Tibial nerve (tissue), 4 donors: Measurements from ENCODE around the gene PRR15L. TPM values are rescaled to one million over a fixed set of nuclear protein-coding genes. Genes with fewer than 3 reads are reported as not detected.
A peak's percentile ranks its signal among the peaks of the same experiment; 100 is the strongest.

Experiments used
- DNase-seq, 2 donors: peaks; one replicate each; pipeline ENCODE4 v3.0.0-alpha.2; 2019; ENCODE audit warnings: low spot score in 2 of 2
- H3K27ac ChIP-seq, 4 donors: fragments of 200-600 bp; sonication (generic) in 3 of 4; one replicate each; pipeline ENCODE4 v1.5.1; 2017 to 2019; ENCODE audit warnings: mild to moderate bottlenecking in 1 of 4
- H3K27me3 ChIP-seq, 2 donors: fragments of 200-600 bp; sonication (generic) in 1 of 2; one replicate each; pipeline versions ENCODE4 v1.5.1 to v1.6.0; 2017 to 2019
- H3K36me3 ChIP-seq, 3 donors: fragments of 200-600 bp; sonication (generic); one replicate each; pipeline ENCODE4 v1.5.1; 2018 to 2019
- H3K4me1 ChIP-seq, 4 donors: fragments of 200-600 bp; sonication (generic) in 3 of 4; one replicate each; pipeline ENCODE4 v1.5.1; 2017 to 2019
- H3K4me3 ChIP-seq, 4 donors: fragments of 200-600 bp; sonication (generic) in 3 of 4; one replicate each; pipeline ENCODE4 v1.5.1; 2017 to 2019; ENCODE audit warnings: mild to moderate bottlenecking in 1 of 4, moderate library complexity in 1 of 4
- H3K9me3 ChIP-seq, 4 donors: fragments of 200-600 bp; sonication (generic) in 3 of 4; one replicate each; pipeline ENCODE4 v1.5.1; 2017 to 2019
- EP300 ChIP-seq, 2 donors: sonication (generic); formaldehyde crosslinking; IDR thresholded peaks; one replicate each; pipeline ENCODE4 v1.6.1; 2017; ENCODE audit warnings: antibody characterized with exemption in 2 of 2, mild to moderate bottlenecking in 1 of 2
- POLR2A ChIP-seq, 2 donors: fragments of 450-650 bp; IDR thresholded peaks; one replicate each; pipeline ENCODE4 v1.6.1; 2017; ENCODE audit warnings: antibody characterized with exemption in 2 of 2, mild to moderate bottlenecking in 2 of 2, moderate library complexity in 2 of 2
- WGBS, 2 donors: methylation state at CpG; one replicate each; pipeline ENCODE4 v1.1.5; 2018; 5-methylcytosine and 5-hydroxymethylcytosine counted together
- total RNA-seq, 4 donors: library from RNA; depleted of rRNA; stranded (reverse); fragments of >200 nt; gene quantifications; one replicate each; pipeline ENCODE4 v1.1.0, GENCODE V29; 2016
- TF ChIP-seq, protein P1 (sequence below), 5 experiments: fragments of 200-600 bp in 3 of 5; fragments of 450-650 bp in 2 of 5; sonication (generic) in 3 of 5; IDR thresholded peaks; one replicate each; pipeline ENCODE4 v1.5.1; 2016 to 2019; ENCODE audit warnings: antibody characterized with exemption in 5 of 5, mild to moderate bottlenecking in 3 of 5, moderate library complexity in 2 of 5

The PRR15L gene
- total RNA-seq, 4 donors from 2014 or later: not detected

DNA sequence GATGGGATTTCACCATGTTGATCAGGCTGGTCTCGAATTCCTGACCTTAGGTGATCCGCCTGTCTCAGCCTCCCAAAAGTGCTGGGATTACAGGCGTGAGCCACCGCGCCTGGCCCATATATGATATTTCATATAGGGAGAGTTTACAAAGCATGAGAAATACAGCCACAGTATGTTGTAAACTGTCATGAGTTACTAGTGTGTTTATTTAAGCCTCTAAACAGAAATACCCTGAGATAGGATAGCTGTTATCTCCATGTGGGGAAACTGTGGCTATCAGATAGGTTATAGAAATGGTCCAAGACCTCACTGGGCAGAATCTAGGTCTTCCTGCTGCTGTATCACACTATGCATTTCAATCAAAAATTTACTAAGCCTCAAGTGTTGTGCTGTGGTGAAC lies 11.2 kb upstream of the PRR15L start:
- Histone ChIP-seq H3K4me3 (no peak overlapping the region), H3K27ac (no peak overlapping the region), H3K27me3 (no peaks in the 10 kb centered on the region), H3K36me3 (peaks cover 0 to 6% (median 0%) of the 10 kb centered on the region in 3 donors), H3K9me3 (no peaks in the 10 kb centered on the region), H3K4me1 (peaks cover 0 to 46% (median 10%) of the 10 kb centered on the region in 4 donors)
- DNase-seq: no peak
- TF ChIP-seq, protein P1, sequence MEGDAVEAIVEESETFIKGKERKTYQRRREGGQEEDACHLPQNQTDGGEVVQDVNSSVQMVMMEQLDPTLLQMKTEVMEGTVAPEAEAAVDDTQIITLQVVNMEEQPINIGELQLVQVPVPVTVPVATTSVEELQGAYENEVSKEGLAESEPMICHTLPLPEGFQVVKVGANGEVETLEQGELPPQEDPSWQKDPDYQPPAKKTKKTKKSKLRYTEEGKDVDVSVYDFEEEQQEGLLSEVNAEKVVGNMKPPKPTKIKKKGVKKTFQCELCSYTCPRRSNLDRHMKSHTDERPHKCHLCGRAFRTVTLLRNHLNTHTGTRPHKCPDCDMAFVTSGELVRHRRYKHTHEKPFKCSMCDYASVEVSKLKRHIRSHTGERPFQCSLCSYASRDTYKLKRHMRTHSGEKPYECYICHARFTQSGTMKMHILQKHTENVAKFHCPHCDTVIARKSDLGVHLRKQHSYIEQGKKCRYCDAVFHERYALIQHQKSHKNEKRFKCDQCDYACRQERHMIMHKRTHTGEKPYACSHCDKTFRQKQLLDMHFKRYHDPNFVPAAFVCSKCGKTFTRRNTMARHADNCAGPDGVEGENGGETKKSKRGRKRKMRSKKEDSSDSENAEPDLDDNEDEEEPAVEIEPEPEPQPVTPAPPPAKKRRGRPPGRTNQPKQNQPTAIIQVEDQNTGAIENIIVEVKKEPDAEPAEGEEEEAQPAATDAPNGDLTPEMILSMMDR (IDR thresholded peaks at IDR 0.05): no peak
- TF ChIP-seq POLR2A (IDR thresholded peaks at IDR 0.05): no peak
- 94 to 95% methylated on average over 5 of the region's 5 CpGs for WGBS, 2 donors

DNA sequence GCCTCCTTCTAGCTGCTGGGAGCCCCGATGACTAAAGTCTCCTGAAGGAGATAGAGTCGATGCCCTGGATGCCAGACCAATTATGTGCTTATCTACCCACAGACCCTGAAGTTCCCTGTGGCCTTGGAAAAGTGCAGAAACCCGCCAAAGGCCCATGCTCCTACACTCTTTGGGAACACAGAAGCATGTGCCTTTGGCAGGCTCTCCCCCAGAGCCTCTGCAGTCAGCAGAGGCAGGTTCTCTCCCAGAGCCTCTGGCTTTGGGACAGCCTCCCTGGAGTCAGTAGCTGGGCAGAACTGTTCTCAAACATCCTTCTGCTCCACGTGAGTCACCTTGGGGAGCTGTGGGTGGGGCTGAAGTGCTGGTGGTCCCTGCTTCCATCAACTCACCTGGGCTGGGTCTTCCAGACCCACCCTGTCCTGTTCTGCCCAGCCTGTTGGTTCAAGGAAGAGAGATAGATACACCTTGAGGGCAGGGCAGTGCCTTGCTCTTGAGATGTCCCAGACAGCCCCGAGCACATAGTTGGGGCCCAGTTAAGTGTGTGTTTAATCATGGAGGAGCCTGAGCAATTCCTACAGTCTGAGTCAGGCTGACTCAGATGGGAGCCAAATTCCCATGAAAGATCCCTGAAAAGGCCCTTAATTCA lies 10.0 kb upstream of the PRR15L start:
- H3K36me3 ChIP-seq: no peaks in the 10 kb centered on the region
- TF ChIP-seq POLR2A (IDR thresholded peaks at IDR 0.05): no peak
- TF ChIP-seq, protein P1 (IDR thresholded peaks at IDR 0.05): no peak
- TF ChIP-seq EP300 (IDR thresholded peaks at IDR 0.05): no peak
- peak overlapping the region in 2 of 4 donors; percentile 4 to 67 for H3K27ac ChIP-seq

DNA sequence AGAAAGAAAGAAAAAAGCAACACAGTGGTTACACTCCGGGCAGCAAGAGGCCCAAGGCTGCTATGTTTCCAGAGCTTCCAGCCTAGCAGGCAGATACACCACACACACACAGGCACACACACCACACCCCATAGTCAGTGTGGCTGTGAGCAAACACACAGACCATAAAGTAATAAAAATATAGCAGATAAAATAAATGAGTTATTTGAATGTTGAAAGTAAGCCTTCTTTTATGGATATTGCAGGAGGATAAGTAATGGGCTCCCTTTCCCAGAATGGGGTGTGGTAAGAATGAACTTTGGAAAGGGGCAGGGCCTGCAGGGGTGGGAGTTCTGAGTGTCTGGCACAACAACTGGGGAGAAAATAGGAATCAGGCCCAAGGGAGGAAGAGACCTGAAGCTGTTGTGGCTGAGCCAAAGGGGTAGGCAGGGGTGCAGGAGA lies 8.4 kb upstream of the PRR15L start:
- H3K36me3 ChIP-seq: no peaks in the 10 kb centered on the region
- WGBS, 2 donors: 37 to 53% methylated on average over 1 of the region's 1 CpG
- no peak overlapping the region for H3K4me3 ChIP-seq

More for the DNA sequence above, 10.0 kb upstream of the PRR15L start:
- H3K27me3 ChIP-seq: no peaks in the 10 kb centered on the region
- 60 to 76% methylated on average over 4 to 5 of the region's 5 CpGs for WGBS, 2 donors
- peaks cover 0 to 43% (median 10%) of the 10 kb centered on the region in 4 donors for H3K4me1 ChIP-seq
- H3K9me3 ChIP-seq: no peaks in the 10 kb centered on the region
- no peak overlapping the region for H3K4me3 ChIP-seq
- no peak for DNase-seq

DNA sequence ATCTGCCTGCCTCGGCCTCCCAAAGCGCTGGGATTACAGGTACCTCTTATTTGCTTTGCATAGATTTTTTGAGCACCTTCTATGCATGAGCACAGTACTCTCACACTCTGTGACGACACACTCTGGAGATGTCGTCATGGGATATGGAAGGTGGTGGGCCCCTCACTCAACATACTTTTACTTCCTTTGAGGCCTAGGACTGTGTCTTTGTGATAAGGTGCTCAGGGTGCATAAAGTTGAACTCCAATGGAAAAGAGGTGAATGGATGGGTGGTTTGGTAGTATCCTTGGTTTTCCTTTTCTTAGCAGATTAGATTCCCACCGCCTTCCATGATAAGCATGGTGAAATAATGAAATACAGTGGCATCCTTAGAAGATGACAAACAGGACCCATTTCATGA lies 7.2 kb upstream of the PRR15L start:
- Histone ChIP-seq H3K27ac (no peak overlapping the region), H3K27me3 (no peaks in the 10 kb centered on the region), H3K4me3 (no peak overlapping the region), H3K9me3 (no peaks in the 10 kb centered on the region), H3K36me3 (no peaks in the 10 kb centered on the region), H3K4me1 (peaks cover 0 to 21% (median 7%) of the 10 kb centered on the region in 4 donors)
- DNase-seq: no peak
- 93% methylated on average over 5 of the region's 5 CpGs for WGBS, 2 donors
- TF ChIP-seq, protein P1 (IDR thresholded peaks at IDR 0.05): no peak
- TF ChIP-seq POLR2A (IDR thresholded peaks at IDR 0.05) (no peak), EP300 (IDR thresholded peaks at IDR 0.05) (no peak)

More for the DNA sequence above, 8.4 kb upstream of the PRR15L start:
- Histone ChIP-seq H3K27me3 (no peaks in the 10 kb centered on the region), H3K9me3 (no peaks in the 10 kb centered on the region), H3K27ac (peak overlapping the region in 3 of 4 donors; percentile 50 to 67 (median 53)), H3K4me1 (peaks cover 0 to 29% (median 7%) of the 10 kb centered on the region in 4 donors)
- TF ChIP-seq EP300 (IDR thresholded peaks at IDR 0.05) (no peak), POLR2A (IDR thresholded peaks at IDR 0.05) (no peak)
- TF ChIP-seq, protein P1 (IDR thresholded peaks at IDR 0.05): no peak
- no peak for DNase-seq

DNA sequence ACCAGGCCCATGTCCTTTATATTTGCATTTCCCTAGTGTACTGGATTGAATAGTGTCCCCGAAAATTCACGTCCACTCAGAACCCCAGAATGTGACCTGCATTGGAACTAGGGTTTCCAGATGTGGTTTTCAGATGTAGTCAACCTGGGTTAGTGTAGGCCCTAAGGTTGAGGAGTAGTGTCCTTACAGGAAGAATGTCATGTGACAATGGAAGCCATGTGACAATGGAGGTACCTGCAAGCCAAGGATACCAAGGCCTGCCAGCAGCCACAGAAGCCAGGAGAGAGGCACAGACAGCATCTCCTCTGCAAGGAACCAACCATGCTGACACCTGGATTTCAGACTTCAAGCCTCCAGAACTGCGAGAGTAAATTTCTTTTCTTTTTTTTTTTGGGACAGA lies 5.2 kb upstream of the PRR15L start:
- DNase-seq: no peak
- Histone ChIP-seq H3K36me3 (no peaks in the 10 kb centered on the region), H3K4me3 (no peak overlapping the region), H3K4me1 (peaks cover 0 to 21% (median 7%) of the 10 kb centered on the region in 4 donors), H3K9me3 (no peaks in the 10 kb centered on the region), H3K27ac (no peak overlapping the region), H3K27me3 (no peaks in the 10 kb centered on the region)
- TF ChIP-seq POLR2A (IDR thresholded peaks at IDR 0.05): no peak
- TF ChIP-seq EP300 (IDR thresholded peaks at IDR 0.05): no peak
- TF ChIP-seq, protein P1 (IDR thresholded peaks at IDR 0.05): no peak
- WGBS, 2 donors: 94 to 96% methylated on average over 3 of the region's 3 CpGs
